SK-N-SH treated with all-trans-retinoic acid at 6 μM for 48 hours (cell line): ENCODE measurements around the gene CALML6.
"Not testable (repeated sequence)": the region's sequence is repeated elsewhere in the genome, so short reads cannot be mapped to it uniquely, and the experiment has no call there.

Experiments used
- CREB5 ChIP-seq: fragments of 250-450 bp; sonication (Bioruptor Pico); IDR thresholded peaks from 2 replicates; pipeline ENCODE4 v1.5.1; 2020; ENCODE audit warnings: low read depth, mild to moderate bottlenecking, moderate library complexity
- GLIS3 ChIP-seq: fragments of 250-450 bp; sonication (Bioruptor Pico); IDR thresholded peaks from 2 replicates; pipeline ENCODE4 v1.5.0; 2020; ENCODE audit warnings: mild to moderate bottlenecking, moderate library complexity
- ISL1 ChIP-seq: fragments of 250-450 bp; sonication (Bioruptor Pico); IDR thresholded peaks from 2 replicates; pipeline ENCODE4 v2.1.2; 2022; ENCODE audit warnings: mild to moderate bottlenecking, moderate library complexity
- PPARA ChIP-seq: fragments of 250-450 bp; sonication (Bioruptor Pico); IDR thresholded peaks from 2 replicates; pipeline ENCODE4 v1.5.0; 2020; ENCODE audit warnings: mild to moderate bottlenecking, borderline replicate concordance
- RARB ChIP-seq: fragments of 250-450 bp; sonication (Bioruptor Pico); IDR thresholded peaks from 2 replicates; pipeline ENCODE4 v1.8.0; 2021; ENCODE audit warnings: mild to moderate bottlenecking, moderate library complexity
- TCF4 ChIP-seq: fragments of 250-450 bp; sonication (Bioruptor Pico); IDR thresholded peaks from 2 replicates; pipeline ENCODE4 v1.8.0; 2021; ENCODE audit warnings: mild to moderate bottlenecking, moderate library complexity, borderline replicate concordance
- TOX ChIP-seq: fragments of 250-450 bp; sonication (Bioruptor Pico); IDR thresholded peaks from 2 replicates; pipeline ENCODE4 v1.8.0; 2021; ENCODE audit warnings: mild to moderate bottlenecking, moderate library complexity, borderline replicate concordance
- TSHZ2 ChIP-seq: fragments of 250-450 bp; sonication (Bioruptor Pico); IDR thresholded peaks from 2 replicates; pipeline ENCODE4 v1.5.0; 2020; ENCODE audit warnings: mild to moderate bottlenecking, moderate library complexity
- ZFP3 ChIP-seq: fragments of 250-450 bp; sonication (Bioruptor Pico); IDR thresholded peaks from 2 replicates; pipeline ENCODE4 v1.5.0; 2020; ENCODE audit warnings: mild to moderate bottlenecking, moderate library complexity
- ZFP30 ChIP-seq: fragments of 450-650 bp; formaldehyde crosslinking; IDR thresholded peaks from 2 replicates; pipeline ENCODE4 v1.5.0; 2022; ENCODE audit warnings: mild to moderate bottlenecking, moderate library complexity
- ZNF70 ChIP-seq: fragments of 450-650 bp; formaldehyde crosslinking; IDR thresholded peaks from 2 replicates; pipeline ENCODE4 v1.5.0; 2020; ENCODE audit warnings: mild to moderate bottlenecking, moderate library complexity
- ZNF8 ChIP-seq: fragments of 450-650 bp; formaldehyde crosslinking; IDR thresholded peaks from 2 replicates; pipeline ENCODE4 v1.5.0; 2020; ENCODE audit warnings: mild to moderate bottlenecking, moderate library complexity
- TF ChIP-seq, protein P1 (sequence below): fragments of 250-450 bp; sonication (Bioruptor Pico); IDR thresholded peaks from 2 replicates; pipeline ENCODE4 v1.8.0; 2020; ENCODE audit warnings: mild to moderate bottlenecking, moderate library complexity, borderline replicate concordance

DNA sequence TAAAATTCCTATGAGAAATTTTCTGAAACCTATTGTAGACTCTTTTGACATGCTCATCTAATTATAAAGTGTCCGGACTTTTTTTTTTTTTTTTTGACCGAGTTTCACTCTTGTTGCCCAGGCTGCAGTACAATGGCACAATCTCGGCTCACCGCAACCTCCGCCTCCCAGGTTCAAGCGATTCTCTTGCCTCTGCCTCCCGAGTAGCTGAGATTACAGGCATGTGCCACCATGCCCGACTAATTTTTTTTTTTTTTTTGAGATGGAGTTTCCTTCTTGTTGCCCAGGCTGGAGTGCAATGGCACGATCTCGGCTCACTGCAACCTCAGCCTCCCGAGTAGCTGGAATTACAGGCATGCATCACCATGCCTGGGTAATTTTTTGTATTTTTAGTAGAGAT, 31.2 kb upstream of the CALML6 start:
- TF ChIP-seq, protein P1, sequence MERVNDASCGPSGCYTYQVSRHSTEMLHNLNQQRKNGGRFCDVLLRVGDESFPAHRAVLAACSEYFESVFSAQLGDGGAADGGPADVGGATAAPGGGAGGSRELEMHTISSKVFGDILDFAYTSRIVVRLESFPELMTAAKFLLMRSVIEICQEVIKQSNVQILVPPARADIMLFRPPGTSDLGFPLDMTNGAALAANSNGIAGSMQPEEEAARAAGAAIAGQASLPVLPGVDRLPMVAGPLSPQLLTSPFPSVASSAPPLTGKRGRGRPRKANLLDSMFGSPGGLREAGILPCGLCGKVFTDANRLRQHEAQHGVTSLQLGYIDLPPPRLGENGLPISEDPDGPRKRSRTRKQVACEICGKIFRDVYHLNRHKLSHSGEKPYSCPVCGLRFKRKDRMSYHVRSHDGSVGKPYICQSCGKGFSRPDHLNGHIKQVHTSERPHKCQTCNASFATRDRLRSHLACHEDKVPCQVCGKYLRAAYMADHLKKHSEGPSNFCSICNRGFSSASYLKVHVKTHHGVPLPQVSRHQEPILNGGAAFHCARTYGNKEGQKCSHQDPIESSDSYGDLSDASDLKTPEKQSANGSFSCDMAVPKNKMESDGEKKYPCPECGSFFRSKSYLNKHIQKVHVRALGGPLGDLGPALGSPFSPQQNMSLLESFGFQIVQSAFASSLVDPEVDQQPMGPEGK (CRISPR knock-in tag): not testable (repeated sequence)
- TF ChIP-seq TSHZ2 (CRISPR knock-in tag); ZFP3; PPARA (CRISPR knock-in tag); GLIS3 (CRISPR knock-in tag); TOX (CRISPR knock-in tag); ISL1; RARB; CREB5 (CRISPR knock-in tag); ZNF70 (CRISPR knock-in tag); ZFP30 (CRISPR knock-in tag); TCF4 (CRISPR knock-in tag); ZNF8 (CRISPR knock-in tag): not testable (repeated sequence)
